ENCODE measurements around the gene DHRS3.

DHRS3 gene

DNA sequence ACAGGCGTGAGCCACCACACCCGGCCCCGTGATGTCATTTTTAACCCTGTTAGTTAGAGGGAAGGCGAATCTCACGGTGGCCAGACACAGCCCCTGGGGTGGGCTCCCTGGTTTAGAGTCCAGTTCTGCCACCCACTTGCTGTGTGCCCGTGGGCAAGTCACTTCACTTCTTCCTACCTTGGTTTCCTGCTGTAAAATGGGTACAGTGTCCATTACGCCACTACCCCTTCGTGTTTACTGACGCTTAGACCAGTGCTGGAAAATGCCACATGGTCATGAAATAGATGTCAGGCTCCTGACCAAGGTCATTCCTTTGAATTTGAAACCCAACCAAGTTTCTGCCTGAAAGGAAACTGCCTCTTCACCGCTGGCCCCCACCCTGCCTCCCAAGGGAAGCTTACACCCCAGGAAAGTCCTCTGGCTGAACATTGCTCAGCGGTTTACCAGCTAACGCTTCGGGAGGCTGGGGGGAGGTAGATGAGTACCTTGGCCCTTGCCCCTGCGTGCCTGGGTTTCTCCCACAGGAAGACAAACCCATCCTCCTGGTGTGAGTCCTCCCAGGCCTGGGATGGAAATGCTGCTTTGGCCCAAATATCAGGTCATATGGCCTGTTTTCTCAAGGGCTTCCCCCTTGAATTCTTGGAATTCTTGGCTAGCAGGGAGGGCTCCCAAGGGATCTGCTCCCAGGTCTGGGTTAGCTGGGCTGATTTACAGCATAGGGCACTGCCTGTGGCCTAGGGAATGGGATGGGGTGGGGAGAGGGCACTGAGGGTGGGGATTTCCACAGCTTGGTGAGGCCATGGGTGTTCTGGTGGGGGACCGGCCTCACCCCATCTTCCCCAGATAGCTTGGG is 18.3 kb upstream of the DHRS3 start:
- no peak for TF ChIP-seq CTCF (IDR thresholded peaks at IDR 0.05; ENCODE audit: low read depth, low read length)
- H3K4me3 ChIP-seq (replicated peaks in 1 of 2; ENCODE audit: low read depth in 2 of 2, low read length in 2 of 2) = no peak overlapping the region
- DNase-seq (ENCODE audit: low read depth in 2 of 2) = peak; percentile 95 to 96

- DNase-seq (ENCODE audit: low read depth in 2 of 2) = peak in 1 of 2 donors; percentile 31
- TF ChIP-seq CTCF (IDR thresholded peaks at IDR 0.05; ENCODE audit: low read depth, low read length) = no peak
- H3K4me3 ChIP-seq (replicated peaks in 1 of 2; ENCODE audit: low read depth in 2 of 2, low read length in 2 of 2) = no peak overlapping the region
Measured at GRCh38 chr1:12634696-12635202, 16.7 kb upstream of the DHRS3 start.

DNA sequence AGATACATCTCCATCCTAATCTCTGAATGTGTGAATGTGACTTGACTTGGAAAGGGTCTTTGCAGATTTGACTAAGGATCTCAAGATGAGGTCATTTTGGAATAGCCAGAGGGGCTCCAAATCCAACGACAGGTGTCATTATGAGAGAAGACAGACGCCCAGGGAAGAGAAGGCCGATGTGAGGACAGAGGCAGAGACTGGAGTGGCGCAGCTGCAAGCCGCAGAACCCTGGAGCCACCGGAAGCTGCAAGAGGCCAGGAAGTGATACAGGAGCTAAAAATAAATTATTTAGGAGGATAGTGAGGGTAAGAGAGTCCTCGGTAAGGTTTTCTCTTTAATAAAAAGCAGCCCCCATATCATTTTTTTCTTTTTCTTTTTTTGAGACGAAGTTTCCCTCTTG is 16.1 kb upstream of the DHRS3 start:
- no peak for TF ChIP-seq CTCF (IDR thresholded peaks at IDR 0.05; ENCODE audit: low read depth, low read length)
- DNase-seq (ENCODE audit: low read depth in 2 of 2) = peak in 1 of 2 donors; percentile 29
- H3K4me3 ChIP-seq (replicated peaks in 1 of 2; ENCODE audit: low read depth in 2 of 2, low read length in 2 of 2) = no peak overlapping the region

DNA sequence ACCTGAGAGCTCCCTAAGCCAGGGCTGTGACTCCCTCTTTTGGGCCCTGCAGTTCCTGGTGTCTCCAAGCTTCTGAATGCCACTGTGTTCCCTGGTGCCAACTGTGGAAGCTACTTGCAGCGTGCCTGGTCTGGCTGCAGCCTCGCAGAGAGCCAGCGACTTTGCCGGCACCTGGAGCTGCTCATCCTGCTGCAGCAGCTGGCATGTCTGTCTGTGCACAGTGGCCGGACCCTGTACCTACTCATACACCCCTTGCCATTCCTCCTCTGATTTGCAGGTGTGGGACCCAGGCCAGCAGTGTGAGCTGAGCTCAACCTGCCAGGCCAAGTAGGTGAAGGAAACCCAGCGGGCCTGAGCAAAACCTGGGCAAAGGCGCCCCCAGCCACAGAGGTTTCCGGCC is 13.6 kb upstream of the DHRS3 start:
- TF ChIP-seq CTCF (IDR thresholded peaks at IDR 0.05; ENCODE audit: low read depth, low read length) = no peak
- no peak for DNase-seq (ENCODE audit: low read depth in 2 of 2)
- H3K4me3 ChIP-seq (replicated peaks in 1 of 2; ENCODE audit: low read depth in 2 of 2, low read length in 2 of 2) = no peak overlapping the region

DNA sequence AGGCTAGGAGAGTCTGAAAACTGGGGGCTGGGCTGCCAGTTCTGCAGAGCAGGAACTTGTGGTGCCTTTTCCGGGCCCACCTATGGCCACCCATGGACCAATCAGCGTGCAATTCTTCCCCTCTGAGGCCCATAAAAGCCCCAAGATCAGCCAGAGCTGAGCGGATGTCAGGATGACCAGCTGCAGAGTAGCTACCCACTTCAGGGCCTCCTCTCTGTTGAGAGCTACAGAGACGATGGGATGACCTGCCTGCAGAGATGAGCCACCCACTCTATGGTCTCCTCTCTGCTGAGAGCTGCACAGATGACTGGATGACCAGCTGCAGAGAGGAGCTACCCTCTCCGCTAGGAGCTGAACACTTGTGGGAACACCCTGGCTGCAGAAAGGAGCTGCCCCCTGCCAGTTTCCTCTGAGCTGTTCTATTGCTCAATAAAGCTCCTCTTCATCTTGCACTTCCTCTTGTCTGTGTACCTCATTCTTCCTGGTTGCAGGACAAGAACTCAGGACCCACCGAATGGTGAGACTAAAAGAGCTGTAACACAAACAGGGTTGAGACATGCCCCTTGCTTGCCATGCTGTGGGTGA is 13.0 kb upstream of the DHRS3 start:
- peak; percentile 19 to 35 for DNase-seq (ENCODE audit: low read depth in 2 of 2)
- no peak for TF ChIP-seq CTCF (IDR thresholded peaks at IDR 0.05; ENCODE audit: low read depth, low read length)
- H3K4me3 ChIP-seq (replicated peaks in 1 of 2; ENCODE audit: low read depth in 2 of 2, low read length in 2 of 2) = no peak overlapping the region

- DNase-seq (ENCODE audit: low read depth in 2 of 2) = no peak
- TF ChIP-seq CTCF (IDR thresholded peaks at IDR 0.05; ENCODE audit: low read depth, low read length) = no peak
- H3K4me3 ChIP-seq (replicated peaks in 1 of 2; ENCODE audit: low read depth in 2 of 2, low read length in 2 of 2) = no peak overlapping the region
Measured at GRCh38 chr1:12629985-12630760, 12.2 kb upstream of the DHRS3 start.

Measured in cardiac fibroblast (primary cell).